Loucy (cell line): ENCODE results near the gene SHISA6.

ENCODE experiments used
- CTCF ChIP-seq: fragments of 200-600 bp; sonication (generic); conservative IDR thresholded peaks from 2 replicates; pipeline ENCODE4 v1.5.1; 2014; ENCODE audit warnings: mild to moderate bottlenecking, antibody characterized with exemption, low read length
- EZH2phosphoT487 ChIP-seq: fragments of 200-600 bp; IDR thresholded peaks from 2 replicates; pipeline ENCODE4 v1.6.1; 2018; ENCODE audit warnings: antibody characterized with exemption, mild to moderate bottlenecking, moderate library complexity, borderline replicate concordance

- TF ChIP-seq CTCF, result no peak
- no peak for TF ChIP-seq EZH2phosphoT487
Observed at GRCh38 chr17:11388054-11388453, 147.0 kb downstream of the SHISA6 start.
